Left ventricle myocardium inferior (tissue), 1 donor: ENCODE measurements around the gene IQSEC1. TPM values are rescaled to one million over a fixed set of nuclear protein-coding genes. Genes with fewer than 3 reads are reported as not detected.
A peak's percentile ranks its signal among the peaks of the same experiment; 100 is the strongest.

ENCODE experiments used
- DNase-seq: peaks from one replicate; pipeline ENCODE4 v3.0.0-alpha.2; 2020
- H3K27ac ChIP-seq: fragments of 200-600 bp; replicated peaks from 2 replicates; pipeline ENCODE4 v1.8.0; 2021
- H3K27me3 ChIP-seq: fragments of 200-600 bp; 2 replicates; pipeline ENCODE4 v1.8.0; 2021; ENCODE audit warnings: low read depth
- H3K36me3 ChIP-seq: fragments of 200-600 bp; 2 replicates; pipeline ENCODE4 v1.8.0; 2021
- H3K4me1 ChIP-seq: fragments of 200-600 bp; 2 replicates; pipeline ENCODE4 v1.8.0; 2021
- H3K4me3 ChIP-seq: fragments of 200-600 bp; 2 replicates; pipeline ENCODE4 v1.8.0; 2021; ENCODE audit warnings: mild to moderate bottlenecking, moderate library complexity
- H3K9me3 ChIP-seq: fragments of 200-600 bp; replicated peaks from 2 replicates; pipeline ENCODE4 v1.8.0; 2021
- intact Hi-C: fragments of 100-400 bp; cut with micrococcal nuclease; formaldehyde crosslinking; loops from one replicate; pipeline ENCODE4 v1.11.0; 2022
- total RNA-seq: library from RNA; stranded (reverse); fragmentation: NEBNext Ultra II Directional; extraction: Animal tissue kit (Norgen Biotek cat#: 25700); gene quantifications from one replicate; pipeline ENCODE4 v1.2.1, GENCODE V29; 2021
- TF ChIP-seq, protein P1 (sequence below): fragments of 200-600 bp; IDR thresholded peaks from 2 replicates; pipeline ENCODE4 v1.8.0; 2021; ENCODE audit warnings: antibody characterized with exemption, mild to moderate bottlenecking, borderline replicate concordance
- donor health status: DM: no; HTN: yes; CAD: no; lungs with severe emphysema.

Gene IQSEC1
- total RNA-seq, 1 donor from 2014 or later, result 78.6 TPM

GRCh38 chr3:13119471-13120220 lies 46.4 kb upstream of the IQSEC1 start:
- intact Hi-C loops, result no loop called here
- H3K27ac ChIP-seq, result no peak overlapping the region
- peaks cover 52% of the 10 kb centered on the region for H3K27me3 ChIP-seq
- H3K9me3 ChIP-seq, result no peaks in the 10 kb centered on the region
- H3K4me3 ChIP-seq, result no peak overlapping the region
- TF ChIP-seq, protein P1, sequence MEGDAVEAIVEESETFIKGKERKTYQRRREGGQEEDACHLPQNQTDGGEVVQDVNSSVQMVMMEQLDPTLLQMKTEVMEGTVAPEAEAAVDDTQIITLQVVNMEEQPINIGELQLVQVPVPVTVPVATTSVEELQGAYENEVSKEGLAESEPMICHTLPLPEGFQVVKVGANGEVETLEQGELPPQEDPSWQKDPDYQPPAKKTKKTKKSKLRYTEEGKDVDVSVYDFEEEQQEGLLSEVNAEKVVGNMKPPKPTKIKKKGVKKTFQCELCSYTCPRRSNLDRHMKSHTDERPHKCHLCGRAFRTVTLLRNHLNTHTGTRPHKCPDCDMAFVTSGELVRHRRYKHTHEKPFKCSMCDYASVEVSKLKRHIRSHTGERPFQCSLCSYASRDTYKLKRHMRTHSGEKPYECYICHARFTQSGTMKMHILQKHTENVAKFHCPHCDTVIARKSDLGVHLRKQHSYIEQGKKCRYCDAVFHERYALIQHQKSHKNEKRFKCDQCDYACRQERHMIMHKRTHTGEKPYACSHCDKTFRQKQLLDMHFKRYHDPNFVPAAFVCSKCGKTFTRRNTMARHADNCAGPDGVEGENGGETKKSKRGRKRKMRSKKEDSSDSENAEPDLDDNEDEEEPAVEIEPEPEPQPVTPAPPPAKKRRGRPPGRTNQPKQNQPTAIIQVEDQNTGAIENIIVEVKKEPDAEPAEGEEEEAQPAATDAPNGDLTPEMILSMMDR, result no peak
- H3K36me3 ChIP-seq, result no peaks in the 10 kb centered on the region
- no peak for DNase-seq
- no peaks in the 10 kb centered on the region for H3K4me1 ChIP-seq

- Histone ChIP-seq H3K4me1 (peaks cover 12% of the 10 kb centered on the region), H3K27ac (no peak overlapping the region), H3K4me3 (no peak overlapping the region), H3K36me3 (no peaks in the 10 kb centered on the region), H3K9me3 (no peaks in the 10 kb centered on the region), H3K27me3 (peaks cover 52% of the 10 kb centered on the region)
- TF ChIP-seq, protein P1, result no peak
- DNase-seq, result no peak
- intact Hi-C loops, result no loop called here
Measured at GRCh38 chr3:13116426-13116825, 43.2 kb upstream of the IQSEC1 start.

DNA sequence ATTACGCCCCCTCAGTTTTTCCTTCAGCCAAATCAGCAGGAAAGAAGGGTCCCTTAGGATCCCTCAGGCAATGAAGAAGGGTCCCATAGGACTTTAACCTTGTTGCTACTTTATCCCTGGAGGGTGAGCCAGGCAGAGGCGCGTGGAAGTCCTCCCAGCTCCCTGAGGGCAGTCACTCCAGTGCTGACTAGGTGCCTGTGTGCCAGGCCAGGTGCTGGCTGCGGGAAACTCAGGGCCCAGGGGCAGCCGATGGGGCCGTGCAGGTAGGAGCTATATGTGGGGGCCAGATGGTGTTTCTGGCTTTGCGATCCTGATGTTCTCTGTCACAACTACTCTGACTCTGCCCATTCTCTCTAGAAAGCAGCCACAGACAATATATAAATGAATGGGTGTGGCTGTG lies 42.8 kb upstream of the IQSEC1 start:
- no peak overlapping the region for H3K27ac ChIP-seq
- DNase-seq, result no peak
- no peak overlapping the region for H3K4me3 ChIP-seq
- peaks cover 47% of the 10 kb centered on the region for H3K27me3 ChIP-seq
- H3K4me1 ChIP-seq, result peaks cover 16% of the 10 kb centered on the region
- no peaks in the 10 kb centered on the region for H3K9me3 ChIP-seq
- intact Hi-C loops, result no loop called here
- H3K36me3 ChIP-seq, result no peaks in the 10 kb centered on the region
- TF ChIP-seq, protein P1, result no peak

- H3K27ac ChIP-seq, result no peak overlapping the region
- H3K27me3 ChIP-seq, result peaks cover 43% of the 10 kb centered on the region
- peaks cover 18% of the 10 kb centered on the region for H3K4me1 ChIP-seq
- no peak overlapping the region for H3K4me3 ChIP-seq
- intact Hi-C loops, result no loop called here
- H3K9me3 ChIP-seq, result no peaks in the 10 kb centered on the region
- DNase-seq, result no peak
- TF ChIP-seq, protein P1, result no peak
- no peaks in the 10 kb centered on the region for H3K36me3 ChIP-seq
Measured at GRCh38 chr3:13115576-13115910, 42.3 kb upstream of the IQSEC1 start.

DNA sequence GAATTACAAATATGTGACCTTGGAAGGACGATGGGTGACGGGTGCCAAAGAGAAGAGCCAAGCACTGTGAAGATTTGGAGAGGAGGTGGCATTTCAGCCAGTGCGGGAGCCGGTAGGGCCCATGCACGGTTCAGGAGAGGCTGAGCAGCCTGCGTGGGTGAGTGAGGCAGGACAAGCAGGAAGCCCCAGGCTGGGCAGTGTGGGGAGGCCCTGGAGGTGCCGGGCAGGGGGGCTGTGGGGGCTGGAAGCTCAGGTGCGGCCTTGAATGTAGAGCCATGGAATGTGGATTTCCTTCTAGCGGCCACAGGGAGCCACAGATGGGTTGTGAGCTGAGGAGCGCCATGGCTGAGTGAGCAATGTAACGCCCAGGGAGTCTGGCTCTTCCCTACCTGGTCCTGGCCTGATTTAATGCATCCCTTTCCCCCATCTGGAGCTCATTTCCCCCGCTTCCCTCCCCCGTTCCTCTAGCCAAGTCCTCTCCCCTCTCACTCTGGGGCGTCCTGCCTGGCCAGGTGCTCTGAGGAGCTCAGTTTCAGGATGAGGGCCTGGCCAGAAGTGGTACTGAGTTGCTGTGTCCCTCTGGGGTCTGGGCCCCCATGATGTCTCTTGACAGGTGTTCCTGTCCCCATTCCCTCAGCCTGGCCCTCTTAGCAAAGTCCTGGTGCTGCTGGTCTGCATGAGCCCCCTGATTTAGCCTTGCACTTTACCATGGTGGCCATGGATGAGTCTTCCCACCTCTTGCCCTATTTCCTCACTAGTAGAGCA lies 41.8 kb upstream of the IQSEC1 start:
- H3K9me3 ChIP-seq, result no peaks in the 10 kb centered on the region
- no peak overlapping the region for H3K4me3 ChIP-seq
- TF ChIP-seq, protein P1, result no peak
- no peaks in the 10 kb centered on the region for H3K36me3 ChIP-seq
- H3K27me3 ChIP-seq, result peaks cover 37% of the 10 kb centered on the region
- H3K4me1 ChIP-seq, result peaks cover 18% of the 10 kb centered on the region
- peak; percentile 5 for DNase-seq
- intact Hi-C loops, result no loop called here
- no peak overlapping the region for H3K27ac ChIP-seq
